ENCODE results near the gene SSH2.

The SSH2 gene

DNA sequence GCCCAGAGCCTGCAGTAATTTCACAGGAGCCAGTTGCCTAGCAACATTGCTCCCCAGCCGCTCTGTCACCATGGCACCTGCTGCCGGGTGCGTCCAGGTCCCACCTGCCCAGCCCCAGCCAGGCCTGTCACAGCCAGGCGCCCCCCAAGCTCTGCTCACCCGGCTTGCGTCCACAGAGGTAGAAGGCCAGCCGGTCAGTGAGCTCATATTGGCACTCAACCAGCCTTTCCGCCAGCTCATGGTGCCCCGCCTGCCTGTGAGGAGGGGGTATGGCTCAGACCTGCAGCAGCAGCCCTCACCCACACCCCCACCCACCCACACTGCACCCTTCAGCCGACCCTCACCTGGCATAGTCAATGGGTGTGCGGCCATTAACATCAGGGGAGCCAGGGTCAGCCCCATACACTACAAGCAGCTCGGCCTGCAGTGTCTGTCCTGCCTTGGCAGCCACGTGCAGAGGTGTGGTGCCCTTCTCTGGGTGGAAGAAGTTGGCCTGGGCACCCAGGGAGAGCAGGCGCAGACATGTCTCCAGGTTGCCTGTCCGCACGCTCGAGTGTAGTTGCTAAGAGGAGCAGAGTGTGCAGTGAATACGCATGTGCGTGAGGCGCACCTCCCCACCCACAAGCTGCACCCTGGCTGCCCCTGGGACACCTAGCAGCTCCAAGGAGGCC, 348.3 kb downstream of the SSH2 start:
- no peak overlapping the region for H3K9ac ChIP-seq
- H3K27me3 ChIP-seq (ENCODE audit: control insufficient read depth, insufficient read depth, low read length), result no peaks in the 10 kb centered on the region
- no peak for TF ChIP-seq CTCF (IDR thresholded peaks at IDR 0.05)
- H3K4me2 ChIP-seq (ENCODE audit: low read length), result no peak overlapping the region
- H3K4me3 ChIP-seq (ENCODE audit: low read depth, low read length), result no peak overlapping the region
- H3K4me1 ChIP-seq, result no peaks in the 10 kb centered on the region
- H3K36me3 ChIP-seq (ENCODE audit: control insufficient read depth, insufficient read depth, low read length), result no peaks in the 10 kb centered on the region
- no peaks in the 10 kb centered on the region for H3K9me3 ChIP-seq (ENCODE audit: control insufficient read depth, low read length)
- no peak overlapping the region for H2AFZ ChIP-seq
- peaks cover 24% of the 10 kb centered on the region for H3K79me2 ChIP-seq
- H3K27ac ChIP-seq, result no peak overlapping the region

DNA sequence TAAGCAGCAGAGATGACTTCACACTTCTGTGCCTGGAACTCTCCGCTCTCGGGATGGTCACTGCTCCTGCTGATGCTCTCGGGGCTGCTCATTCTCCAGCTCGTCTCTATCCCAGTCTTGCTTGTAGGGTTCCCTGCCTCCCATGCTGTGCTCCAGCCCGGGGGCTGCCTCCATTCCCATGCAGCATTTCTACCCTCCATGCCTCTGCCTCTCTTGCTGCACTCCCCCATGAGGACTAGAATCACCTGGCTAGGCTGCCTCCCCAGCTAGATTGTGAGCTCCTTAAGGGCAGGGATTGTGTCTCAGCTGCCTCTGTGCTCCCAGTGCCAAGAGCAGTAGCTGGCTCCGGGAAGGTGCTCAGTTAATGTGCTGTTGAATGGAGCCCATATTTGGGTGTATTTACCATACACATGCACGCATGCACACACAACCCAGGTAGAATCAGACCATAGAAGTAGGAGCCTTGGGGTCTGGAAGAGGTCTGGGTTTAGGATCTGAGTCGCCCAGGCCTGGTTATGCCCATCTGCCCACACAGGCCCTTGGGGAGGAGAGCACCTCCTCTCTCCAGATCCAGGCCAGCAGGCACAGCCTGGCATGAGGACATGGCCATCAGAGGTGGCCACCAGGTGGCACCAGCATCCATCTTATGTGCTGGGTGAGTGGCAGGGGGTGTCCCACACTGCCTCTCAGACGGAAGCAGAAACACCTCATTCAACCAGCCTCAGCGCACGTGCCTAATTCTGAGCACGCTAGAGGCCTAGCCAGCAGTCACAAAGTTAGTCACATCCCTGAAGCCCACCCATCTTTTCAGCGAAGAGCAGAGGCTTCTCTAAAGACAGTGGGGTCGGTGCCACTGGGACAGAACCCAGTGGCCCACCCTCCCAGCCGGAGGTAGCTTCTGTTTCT, 349.9 kb downstream of the SSH2 start:
- Histone ChIP-seq H3K9ac (no peak overlapping the region), H3K27ac (no peak overlapping the region), H3K79me2 (peaks cover 13% of the 10 kb centered on the region), H3K27me3 (ENCODE audit: control insufficient read depth, insufficient read depth, low read length) (no peaks in the 10 kb centered on the region), H3K36me3 (ENCODE audit: control insufficient read depth, insufficient read depth, low read length) (no peaks in the 10 kb centered on the region), H3K9me3 (ENCODE audit: control insufficient read depth, low read length) (no peaks in the 10 kb centered on the region), H2AFZ (no peak overlapping the region), H3K4me1 (no peaks in the 10 kb centered on the region), H3K4me2 (ENCODE audit: low read length) (no peak overlapping the region), H3K4me3 (ENCODE audit: low read depth, low read length) (no peak overlapping the region)
- peak; percentile 95 for TF ChIP-seq CTCF (IDR thresholded peaks at IDR 0.05)

- Histone ChIP-seq H3K4me3 (ENCODE audit: low read depth, low read length) (no peak overlapping the region), H3K27me3 (ENCODE audit: control insufficient read depth, insufficient read depth, low read length) (no peaks in the 10 kb centered on the region), H3K36me3 (ENCODE audit: control insufficient read depth, insufficient read depth, low read length) (no peaks in the 10 kb centered on the region), H3K9ac (no peak overlapping the region), H3K4me1 (no peaks in the 10 kb centered on the region), H2AFZ (no peak overlapping the region), H3K79me2 (peaks cover 8% of the 10 kb centered on the region), H3K9me3 (ENCODE audit: control insufficient read depth, low read length) (no peaks in the 10 kb centered on the region), H3K4me2 (ENCODE audit: low read length) (no peak overlapping the region), H3K27ac (no peak overlapping the region)
- TF ChIP-seq CTCF (IDR thresholded peaks at IDR 0.05), result no peak
Observed at GRCh38 chr17:29578626-29579485, 351.2 kb downstream of the SSH2 start.

- no peak overlapping the region for H3K4me3 ChIP-seq (ENCODE audit: low read depth, low read length)
- H3K36me3 ChIP-seq (ENCODE audit: control insufficient read depth, insufficient read depth, low read length), result no peaks in the 10 kb centered on the region
- H3K9me3 ChIP-seq (ENCODE audit: control insufficient read depth, low read length), result no peaks in the 10 kb centered on the region
- no peaks in the 10 kb centered on the region for H3K27me3 ChIP-seq (ENCODE audit: control insufficient read depth, insufficient read depth, low read length)
- H3K4me2 ChIP-seq (ENCODE audit: low read length), result no peak overlapping the region
- no peak overlapping the region for H2AFZ ChIP-seq
- TF ChIP-seq CTCF (IDR thresholded peaks at IDR 0.05), result no peak
- H3K27ac ChIP-seq, result no peak overlapping the region
- H3K79me2 ChIP-seq, result peaks cover 7% of the 10 kb centered on the region
- H3K9ac ChIP-seq, result no peak overlapping the region
- H3K4me1 ChIP-seq, result no peaks in the 10 kb centered on the region
Observed at GRCh38 chr17:29577385-29578211, 352.4 kb downstream of the SSH2 start.

Measured in parathyroid adenoma (tissue), 2 donors.